Endothelial cell (in vitro differentiated cells): ENCODE results near the gene CDKAL1. TPM values are rescaled to one million over a fixed set of nuclear protein-coding genes. Genes with fewer than 3 reads are reported as not detected.
"Not testable (repeated sequence)": the region's sequence is repeated elsewhere in the genome, so short reads cannot be mapped to it uniquely, and the experiment has no call there.

Source experiments
- DNase-seq: peaks from one replicate; pipeline ENCODE4 v3.0.0; 2021; ENCODE audit warnings: low spot score
- H3K27ac Mint-ChIP-seq: one replicate; pipeline ENCODE4 v1.8.0; 2021; ENCODE audit warnings: mixed read lengths, inconsistent platforms; ENCODE audit not compliant: unreplicated experiment
- H3K27me3 Mint-ChIP-seq: one replicate; pipeline ENCODE4 v1.8.0; 2021; ENCODE audit warnings: mild to moderate bottlenecking, moderate library complexity, mixed read lengths, inconsistent platforms; ENCODE audit not compliant: unreplicated experiment
- H3K36me3 Mint-ChIP-seq: one replicate; pipeline ENCODE4 v1.8.0; 2021; ENCODE audit warnings: mild to moderate bottlenecking, low read depth, mixed read lengths, inconsistent platforms; ENCODE audit not compliant: unreplicated experiment
- H3K4me1 Mint-ChIP-seq: one replicate; pipeline ENCODE4 v1.8.0; 2021; ENCODE audit warnings: mild to moderate bottlenecking, mixed read lengths, inconsistent platforms; ENCODE audit not compliant: unreplicated experiment
- H3K4me3 Mint-ChIP-seq: one replicate; pipeline ENCODE4 v1.8.0; 2021; ENCODE audit warnings: mild to moderate bottlenecking, mixed read lengths, inconsistent platforms; ENCODE audit not compliant: unreplicated experiment
- H3K9me3 Mint-ChIP-seq: one replicate; pipeline ENCODE4 v1.8.0; 2021; ENCODE audit warnings: mixed read lengths, inconsistent platforms; ENCODE audit not compliant: unreplicated experiment
- CTCF ChIP-seq: fragments of 200-600 bp; sonication (generic); IDR thresholded peaks from one replicate; pipeline ENCODE4 v1.5.0; 2021; ENCODE audit warnings: antibody characterized with exemption; ENCODE audit not compliant: unreplicated experiment
- total RNA-seq: library from RNA; stranded (reverse); fragmentation: NEBNext Ultra II Directional; extraction: Animal tissue kit (Norgen Biotek cat#: 25700); gene quantifications from one replicate; pipeline ENCODE4 v1.2.1, GENCODE V29; 2021; ENCODE audit not compliant: unreplicated experiment

CDKAL1 gene
- total RNA-seq, 1 donor from 2014 or later, result 43.9 TPM

DNA sequence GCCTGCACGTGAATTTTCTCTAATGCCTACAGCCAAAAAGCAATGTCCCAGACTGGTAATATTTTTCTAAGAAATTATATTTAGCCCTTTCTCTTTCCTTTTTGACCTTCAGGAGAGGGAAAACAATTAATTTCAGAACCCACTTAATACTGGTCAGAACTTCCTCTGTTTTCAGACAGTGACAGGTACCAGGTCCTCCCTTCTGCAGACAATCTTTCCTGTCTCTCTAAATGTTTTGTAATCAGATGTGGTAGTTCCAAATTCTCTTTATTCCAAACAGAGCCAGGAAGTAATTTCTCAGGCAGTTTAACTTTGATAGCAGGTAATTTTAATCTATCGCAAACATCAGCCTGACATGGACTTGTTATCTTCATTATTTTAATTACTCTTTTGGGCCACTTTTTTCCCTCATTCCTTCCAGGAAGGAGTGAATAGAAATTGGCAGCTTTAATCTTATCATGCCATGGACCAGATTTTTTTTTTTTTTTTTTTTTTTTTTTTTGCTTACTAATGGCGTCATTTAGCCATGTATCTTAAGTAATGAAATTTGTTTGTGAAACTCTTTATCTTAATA lies 710.7 kb downstream of the CDKAL1 start:
- no peaks in the 10 kb centered on the region for H3K27me3 Mint-ChIP-seq

GRCh38 chr6:21245488-21245887 lies 711.2 kb downstream of the CDKAL1 start:
- Mint-ChIP-seq H3K4me3 (no peak overlapping the region), H3K27ac (no peak overlapping the region), H3K9me3 (no peaks in the 10 kb centered on the region), H3K36me3 (no peaks in the 10 kb centered on the region), H3K27me3 (no peaks in the 10 kb centered on the region), H3K4me1 (peaks cover 8% of the 10 kb centered on the region)
- no peak for TF ChIP-seq CTCF
- no peak for DNase-seq

More for the DNA sequence above, 710.7 kb downstream of the CDKAL1 start:
- no peak for DNase-seq
- Mint-ChIP-seq H3K4me1 (peaks cover 8% of the 10 kb centered on the region), H3K27ac (no peak overlapping the region), H3K4me3 (no peak overlapping the region), H3K9me3 (no peaks in the 10 kb centered on the region), H3K36me3 (no peaks in the 10 kb centered on the region)
- no peak for TF ChIP-seq CTCF

GRCh38 chr6:21246075-21246474 lies 711.8 kb downstream of the CDKAL1 start:
- Mint-ChIP-seq H3K4me1 (peaks cover 8% of the 10 kb centered on the region), H3K9me3 (no peaks in the 10 kb centered on the region), H3K4me3 (no peak overlapping the region), H3K36me3 (no peaks in the 10 kb centered on the region), H3K27me3 (no peaks in the 10 kb centered on the region), H3K27ac (no peak overlapping the region)
- DNase-seq, result no peak
- no peak for TF ChIP-seq CTCF

DNA sequence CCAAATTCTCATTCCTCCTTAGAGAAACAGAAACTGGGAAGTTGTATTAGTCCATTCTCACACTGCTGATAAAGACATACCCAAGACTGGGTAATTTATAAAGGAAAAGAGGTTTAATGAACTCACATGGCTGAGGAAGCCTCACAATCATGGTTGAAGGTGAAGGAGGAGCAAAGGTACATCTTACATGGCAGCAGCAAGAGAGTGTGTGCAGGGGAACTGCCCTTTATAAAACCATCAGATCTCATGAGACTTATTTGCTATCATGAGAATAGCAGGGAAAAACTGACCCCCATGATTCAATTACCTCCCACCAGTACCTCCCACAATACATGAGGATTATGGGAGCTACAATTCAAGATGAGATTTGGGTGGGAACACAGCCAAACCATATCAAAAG lies 720.2 kb downstream of the CDKAL1 start:
- H3K9me3 Mint-ChIP-seq, result not testable (repeated sequence)

DNA sequence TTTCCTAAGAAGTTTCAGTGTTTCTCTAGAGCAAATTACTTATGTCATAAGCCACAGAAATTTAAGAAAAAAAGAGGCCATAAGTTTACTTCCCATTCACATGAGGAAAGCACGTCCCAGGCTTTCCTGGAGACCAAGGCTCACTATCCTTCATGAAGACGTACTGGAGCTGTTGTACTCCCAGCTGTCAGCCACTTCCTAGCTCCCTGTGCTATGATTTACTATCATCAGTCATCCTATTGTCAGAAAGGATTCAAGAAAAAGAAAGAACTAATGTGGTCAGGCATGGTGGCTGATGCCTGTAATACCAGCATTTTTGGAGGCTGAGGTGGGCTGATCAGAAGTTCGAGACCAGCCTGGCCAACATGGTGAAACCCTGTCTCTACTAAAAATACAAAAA lies 721.9 kb downstream of the CDKAL1 start:
- Mint-ChIP-seq H3K27ac (no peak overlapping the region), H3K9me3 (no peaks in the 10 kb centered on the region), H3K36me3 (no peaks in the 10 kb centered on the region), H3K4me3 (no peak overlapping the region), H3K27me3 (no peaks in the 10 kb centered on the region), H3K4me1 (no peaks in the 10 kb centered on the region)
- TF ChIP-seq CTCF, result no peak
- no peak for DNase-seq

More for the DNA sequence above, 720.2 kb downstream of the CDKAL1 start:
- H3K27me3 Mint-ChIP-seq, H3K4me1 Mint-ChIP-seq, H3K36me3 Mint-ChIP-seq, DNase-seq, H3K27ac Mint-ChIP-seq, H3K4me3 Mint-ChIP-seq: not testable (repeated sequence)
